Spleen (tissue), 7 donors: ENCODE data around the gene PRTN3.

Experiments
- POLR2A ChIP-seq, 3 donors: fragments of 450-650 bp; IDR thresholded peaks; one replicate each; pipeline ENCODE4 v1.5.1; 2017; ENCODE audit warnings: antibody characterized with exemption in 3 of 3, mild to moderate bottlenecking in 1 of 3
- TF ChIP-seq, protein P1 (sequence below), 11 experiments: fragments of 200-600 bp in 7 of 11; fragments of 450-650 bp in 4 of 11; sonication (generic) in 4 of 11; IDR thresholded peaks in 8 of 11; conservative IDR thresholded peaks in 3 of 11; 1 replicate in 7 of 11; 2 replicates in 4 of 11; pipeline versions ENCODE4 v1.4.0 to v1.8.0; 2016 to 2021; ENCODE audit warnings: antibody characterized with exemption in 11 of 11, inconsistent platforms in 4 of 11, mild to moderate bottlenecking in 1 of 11
- donor health status: DM: no; HTN: no; CAD: no; lungs with moderate emphysema.
- donor health status: DM: no; HTN: no; CAD: no.
- donor health status: DM: no; HTN: no; CAD: no.

DNA sequence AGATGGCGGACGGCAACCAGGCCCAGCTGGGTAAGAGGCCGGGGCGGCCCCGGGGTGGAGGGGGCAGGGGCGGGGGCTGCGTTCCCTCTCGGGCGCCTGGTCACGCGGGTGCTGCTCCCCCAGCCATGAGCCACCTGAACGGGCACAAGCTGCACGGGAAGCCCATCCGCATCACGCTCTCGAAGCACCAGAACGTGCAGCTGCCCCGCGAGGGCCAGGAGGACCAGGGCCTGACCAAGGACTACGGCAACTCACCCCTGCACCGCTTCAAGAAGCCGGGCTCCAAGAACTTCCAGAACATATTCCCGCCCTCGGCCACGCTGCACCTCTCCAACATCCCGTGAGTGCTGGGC lies 32.4 kb upstream of the PRTN3 start:
- TF ChIP-seq POLR2A (IDR thresholded peaks at IDR 0.05) = no peak
- TF ChIP-seq, protein P1, sequence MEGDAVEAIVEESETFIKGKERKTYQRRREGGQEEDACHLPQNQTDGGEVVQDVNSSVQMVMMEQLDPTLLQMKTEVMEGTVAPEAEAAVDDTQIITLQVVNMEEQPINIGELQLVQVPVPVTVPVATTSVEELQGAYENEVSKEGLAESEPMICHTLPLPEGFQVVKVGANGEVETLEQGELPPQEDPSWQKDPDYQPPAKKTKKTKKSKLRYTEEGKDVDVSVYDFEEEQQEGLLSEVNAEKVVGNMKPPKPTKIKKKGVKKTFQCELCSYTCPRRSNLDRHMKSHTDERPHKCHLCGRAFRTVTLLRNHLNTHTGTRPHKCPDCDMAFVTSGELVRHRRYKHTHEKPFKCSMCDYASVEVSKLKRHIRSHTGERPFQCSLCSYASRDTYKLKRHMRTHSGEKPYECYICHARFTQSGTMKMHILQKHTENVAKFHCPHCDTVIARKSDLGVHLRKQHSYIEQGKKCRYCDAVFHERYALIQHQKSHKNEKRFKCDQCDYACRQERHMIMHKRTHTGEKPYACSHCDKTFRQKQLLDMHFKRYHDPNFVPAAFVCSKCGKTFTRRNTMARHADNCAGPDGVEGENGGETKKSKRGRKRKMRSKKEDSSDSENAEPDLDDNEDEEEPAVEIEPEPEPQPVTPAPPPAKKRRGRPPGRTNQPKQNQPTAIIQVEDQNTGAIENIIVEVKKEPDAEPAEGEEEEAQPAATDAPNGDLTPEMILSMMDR (IDR thresholded peaks at IDR 0.05 in 8 of 11, conservative IDR thresholded peaks at IDR 0.05 in 3 of 11) = no peak
